ENCODE data around the gene SPEG.
A peak's percentile ranks its signal among the peaks of the same experiment; 100 is the strongest.

Gene SPEG

DNA sequence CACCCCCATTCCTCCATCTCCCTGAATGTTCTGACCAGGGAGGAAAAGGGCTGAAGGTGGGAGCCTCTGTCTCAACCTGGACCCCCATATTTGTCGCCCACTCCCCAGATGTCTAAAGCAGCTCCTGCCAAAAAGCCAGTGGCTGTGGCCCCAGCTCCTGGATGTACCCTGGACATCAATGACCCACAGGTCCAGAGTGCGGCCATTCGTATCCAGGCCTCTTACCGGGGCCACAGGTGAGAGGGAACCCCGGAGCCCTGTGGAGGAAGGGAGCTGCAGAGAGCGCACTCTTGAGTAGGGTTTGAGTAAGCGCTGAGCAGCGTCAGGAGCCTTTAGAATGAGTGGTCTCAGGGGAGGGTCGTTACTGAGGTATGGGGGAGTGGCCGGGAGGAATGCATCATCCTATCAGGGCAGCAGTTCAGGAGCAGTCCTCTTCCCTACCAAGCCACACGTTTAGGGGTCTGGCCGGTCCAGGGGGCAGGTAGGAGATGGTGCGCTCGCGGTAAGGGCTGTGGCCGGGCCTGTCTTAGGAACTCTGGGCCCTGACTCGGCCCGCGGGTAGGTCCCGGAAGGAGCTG is 61.7 kb downstream of the SPEG start:
- H3K4me3 ChIP-seq (replicated peaks; ENCODE audit: insufficient read depth, low read length), result no peak overlapping the region
- H3K27me3 ChIP-seq (ENCODE audit: insufficient read depth, poor library complexity, severe bottlenecking), result peaks cover 47% of the 10 kb centered on the region
- TF ChIP-seq POLR2AphosphoS5 (IDR thresholded peaks at IDR 0.05; ENCODE audit: low read depth) (no peak), REST (IDR thresholded peaks at IDR 0.05; ENCODE audit: insufficient replicate concordance, low read depth) (no peak), SPI1 (IDR thresholded peaks at IDR 0.05; ENCODE audit: borderline replicate concordance, low read depth) (no peak), GABPA (IDR thresholded peaks at IDR 0.05; ENCODE audit: low read depth) (no peak)
- TF ChIP-seq, protein P1, sequence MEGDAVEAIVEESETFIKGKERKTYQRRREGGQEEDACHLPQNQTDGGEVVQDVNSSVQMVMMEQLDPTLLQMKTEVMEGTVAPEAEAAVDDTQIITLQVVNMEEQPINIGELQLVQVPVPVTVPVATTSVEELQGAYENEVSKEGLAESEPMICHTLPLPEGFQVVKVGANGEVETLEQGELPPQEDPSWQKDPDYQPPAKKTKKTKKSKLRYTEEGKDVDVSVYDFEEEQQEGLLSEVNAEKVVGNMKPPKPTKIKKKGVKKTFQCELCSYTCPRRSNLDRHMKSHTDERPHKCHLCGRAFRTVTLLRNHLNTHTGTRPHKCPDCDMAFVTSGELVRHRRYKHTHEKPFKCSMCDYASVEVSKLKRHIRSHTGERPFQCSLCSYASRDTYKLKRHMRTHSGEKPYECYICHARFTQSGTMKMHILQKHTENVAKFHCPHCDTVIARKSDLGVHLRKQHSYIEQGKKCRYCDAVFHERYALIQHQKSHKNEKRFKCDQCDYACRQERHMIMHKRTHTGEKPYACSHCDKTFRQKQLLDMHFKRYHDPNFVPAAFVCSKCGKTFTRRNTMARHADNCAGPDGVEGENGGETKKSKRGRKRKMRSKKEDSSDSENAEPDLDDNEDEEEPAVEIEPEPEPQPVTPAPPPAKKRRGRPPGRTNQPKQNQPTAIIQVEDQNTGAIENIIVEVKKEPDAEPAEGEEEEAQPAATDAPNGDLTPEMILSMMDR (IDR thresholded peaks at IDR 0.05; ENCODE audit: insufficient read depth, low read length), result no peak
- H3K27ac ChIP-seq (replicated peaks), result no peak overlapping the region
- DNase-seq (ENCODE audit: low read depth in 1 of 2, low spot score in 1 of 2), result no peak

DNA sequence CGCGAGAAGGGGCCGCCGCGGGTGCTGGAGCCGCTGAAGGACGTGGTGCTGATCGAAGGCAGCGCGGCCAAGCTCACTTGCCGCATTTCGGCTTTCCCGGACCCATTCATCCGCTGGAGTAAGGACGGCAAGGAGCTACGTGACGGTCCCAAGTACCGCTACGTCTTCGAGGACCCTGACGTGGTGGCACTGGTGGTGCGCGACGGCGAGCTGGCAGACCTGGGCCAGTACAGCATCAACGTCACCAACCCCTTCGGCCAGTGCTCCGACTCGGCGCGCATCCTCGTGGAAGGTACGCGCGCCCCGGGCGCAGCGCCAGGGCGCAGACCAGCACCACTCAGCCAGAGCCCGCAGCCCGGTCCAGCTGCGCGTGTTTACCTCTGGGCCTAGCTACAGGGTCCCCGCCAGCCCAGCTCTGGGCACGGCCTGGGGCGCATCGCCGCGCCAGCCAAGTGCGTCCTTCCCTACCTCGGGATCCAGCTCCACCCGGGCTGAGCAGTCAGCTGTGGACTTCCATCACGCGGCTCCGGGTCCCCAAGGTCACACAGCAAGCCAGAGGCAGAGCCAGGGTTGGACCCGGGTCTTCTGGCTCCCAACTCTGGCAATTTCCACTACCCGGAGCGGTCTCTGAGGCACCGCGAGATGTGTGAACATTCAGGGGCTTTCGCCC is 62.3 kb downstream of the SPEG start:
- DNase-seq (ENCODE audit: low read depth in 1 of 2, low spot score in 1 of 2), result no peak
- Histone ChIP-seq H3K27me3 (ENCODE audit: insufficient read depth, poor library complexity, severe bottlenecking) (peaks cover 47% of the 10 kb centered on the region), H3K27ac (replicated peaks) (no peak overlapping the region), H3K4me3 (replicated peaks; ENCODE audit: insufficient read depth, low read length) (no peak overlapping the region)
- TF ChIP-seq POLR2AphosphoS5 (IDR thresholded peaks at IDR 0.05; ENCODE audit: low read depth), result no peak
- no peak for TF ChIP-seq SPI1 (IDR thresholded peaks at IDR 0.05; ENCODE audit: borderline replicate concordance, low read depth)
- no peak for TF ChIP-seq REST (IDR thresholded peaks at IDR 0.05; ENCODE audit: insufficient replicate concordance, low read depth)
- TF ChIP-seq, protein P1 (IDR thresholded peaks at IDR 0.05; ENCODE audit: insufficient read depth, low read length), result no peak
- no peak for TF ChIP-seq GABPA (IDR thresholded peaks at IDR 0.05; ENCODE audit: low read depth)

DNA sequence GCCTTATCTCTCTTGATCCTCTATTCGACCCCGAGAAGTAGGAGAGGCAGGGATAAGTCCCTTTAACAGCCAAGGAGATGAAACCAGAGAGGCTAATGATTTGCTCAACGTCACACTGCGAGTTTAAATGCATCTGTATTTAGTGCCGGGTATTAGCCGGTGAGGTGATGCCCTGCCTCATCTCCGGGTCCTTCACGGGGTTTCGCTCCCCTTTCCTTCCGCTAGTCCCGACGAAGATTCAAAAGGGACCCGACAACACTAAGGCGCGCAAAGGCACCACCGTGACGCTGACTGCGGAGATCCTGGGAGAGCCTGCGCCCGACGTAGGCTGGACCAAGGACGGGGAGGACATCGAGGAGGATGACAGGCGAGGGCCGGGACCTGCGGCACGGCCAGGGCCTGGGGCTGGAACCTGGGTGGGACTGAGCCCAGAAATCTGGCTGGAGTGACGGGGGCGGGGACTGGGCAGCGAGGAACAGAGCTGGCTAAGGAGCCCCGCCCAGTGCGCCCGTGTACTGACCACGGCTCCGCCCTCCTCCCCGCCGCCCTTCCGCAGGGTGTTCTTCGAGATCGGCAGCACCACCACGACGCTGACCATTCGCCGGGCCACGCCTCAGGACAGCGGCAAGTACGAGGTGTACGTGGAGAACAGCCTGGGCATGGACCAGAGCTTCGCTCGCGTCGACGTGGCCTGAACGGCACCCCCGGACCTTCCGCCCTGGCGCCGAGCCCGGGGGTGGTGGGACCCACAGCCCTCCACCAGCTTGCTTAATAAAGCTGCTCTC is 63.0 kb downstream of the SPEG start:
- peak overlapping the region; percentile 6; the same call in 1 of the 2 replicates for H3K27ac ChIP-seq (replicated peaks)
- peak overlapping the region; percentile 81 for H3K4me3 ChIP-seq (replicated peaks; ENCODE audit: insufficient read depth, low read length)
- peak; percentile 35 to 46 for DNase-seq (ENCODE audit: low read depth in 1 of 2, low spot score in 1 of 2)
- TF ChIP-seq REST (IDR thresholded peaks at IDR 0.05; ENCODE audit: insufficient replicate concordance, low read depth) (no peak), POLR2AphosphoS5 (IDR thresholded peaks at IDR 0.05; ENCODE audit: low read depth) (no peak), SPI1 (IDR thresholded peaks at IDR 0.05; ENCODE audit: borderline replicate concordance, low read depth) (no peak), GABPA (IDR thresholded peaks at IDR 0.05; ENCODE audit: low read depth) (no peak)
- TF ChIP-seq, protein P1 (IDR thresholded peaks at IDR 0.05; ENCODE audit: insufficient read depth, low read length), result no peak
- peaks cover 45% of the 10 kb centered on the region for H3K27me3 ChIP-seq (ENCODE audit: insufficient read depth, poor library complexity, severe bottlenecking)
